Measurements from ENCODE around the gene BACH1. TPM values are rescaled to one million over a fixed set of nuclear protein-coding genes. Genes with fewer than 3 reads are reported as not detected.

The BACH1 gene
- total and polyA plus RNA-seq, 2 of the 8 experiments (the other 6 are each of a cell fraction or from before 2014, with no cell fraction given), result 6.9 to 50.7 TPM

DNA sequence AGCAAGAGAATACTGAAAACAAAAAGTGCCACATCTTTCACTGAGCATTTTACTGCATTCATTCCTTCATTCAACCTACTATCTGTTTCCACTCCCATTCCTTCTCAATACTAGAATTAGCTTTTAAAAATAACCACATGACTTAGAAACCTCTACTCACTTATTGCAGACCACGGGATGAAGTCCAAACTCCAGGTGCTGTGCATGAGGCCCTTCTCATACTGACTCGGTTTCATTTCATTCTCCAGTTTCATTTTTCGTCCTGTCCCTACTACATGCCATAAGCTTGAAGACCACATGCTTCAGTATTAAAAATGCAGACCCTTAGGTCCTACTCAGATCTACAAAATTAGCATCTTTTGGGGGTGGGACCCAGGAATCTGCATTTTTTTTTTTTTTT is 2.3 kb upstream of the BACH1 start:
- no peak overlapping the region for H2BK120ac ChIP-seq (replicated peaks; ENCODE audit: low read depth, low read length)
- H4K20me1 ChIP-seq (replicated peaks in 1 of 2; ENCODE audit: control insufficient read depth in 1 of 2, insufficient read depth in 2 of 2, low read length in 2 of 2), result no peaks in the 10 kb centered on the region
- TF ChIP-seq CTBP2 (IDR thresholded peaks at IDR 0.05; ENCODE audit: borderline replicate concordance, insufficient read depth, insufficient read length, low read length) (no peak), SIX5 (IDR thresholded peaks at IDR 0.05; ENCODE audit: low read depth, low read length) (no peak), SP4 (IDR thresholded peaks at IDR 0.05; ENCODE audit: low read length) (no peak), CHD2 (IDR thresholded peaks at IDR 0.05; ENCODE audit: low read length) (no peak), GTF2F1 (IDR thresholded peaks at IDR 0.05; ENCODE audit: borderline replicate concordance, low read depth, low read length) (no peak), TAF1 (IDR thresholded peaks at IDR 0.05; ENCODE audit: low read depth, low read length) (no peak), JUND (IDR thresholded peaks at IDR 0.05; ENCODE audit: low read length) (no peak), POLR2AphosphoS5 (IDR thresholded peaks at IDR 0.05; ENCODE audit: low read depth, low read length) (no peak), BACH1 (IDR thresholded peaks at IDR 0.05; ENCODE audit: low read length) (no peak), TAF7 (optimal IDR thresholded peaks at IDR 0.05; ENCODE audit: borderline replicate concordance, low read depth, low read length) (no peak)
- TF ChIP-seq, protein P1, sequence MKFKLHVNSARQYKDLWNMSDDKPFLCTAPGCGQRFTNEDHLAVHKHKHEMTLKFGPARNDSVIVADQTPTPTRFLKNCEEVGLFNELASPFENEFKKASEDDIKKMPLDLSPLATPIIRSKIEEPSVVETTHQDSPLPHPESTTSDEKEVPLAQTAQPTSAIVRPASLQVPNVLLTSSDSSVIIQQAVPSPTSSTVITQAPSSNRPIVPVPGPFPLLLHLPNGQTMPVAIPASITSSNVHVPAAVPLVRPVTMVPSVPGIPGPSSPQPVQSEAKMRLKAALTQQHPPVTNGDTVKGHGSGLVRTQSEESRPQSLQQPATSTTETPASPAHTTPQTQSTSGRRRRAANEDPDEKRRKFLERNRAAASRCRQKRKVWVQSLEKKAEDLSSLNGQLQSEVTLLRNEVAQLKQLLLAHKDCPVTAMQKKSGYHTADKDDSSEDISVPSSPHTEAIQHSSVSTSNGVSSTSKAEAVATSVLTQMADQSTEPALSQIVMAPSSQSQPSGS (IDR thresholded peaks at IDR 0.05; ENCODE audit: low read length), result no peak
- no peak overlapping the region for H2BK12ac ChIP-seq (ENCODE audit: low read depth, low read length)
- no peak overlapping the region for H2BK5ac ChIP-seq (ENCODE audit: low read depth, low read length)
- H3K4me2 ChIP-seq (ENCODE audit: insufficient read depth in 1 of 2, low read depth in 2 of 2, low read length in 2 of 2), result no peak overlapping the region
- H3K18ac ChIP-seq (ENCODE audit: extremely low read depth, low read length), result no peak overlapping the region
- H3K79me2 ChIP-seq (ENCODE audit: control insufficient read depth in 1 of 2, insufficient read depth in 2 of 2, low read length in 2 of 2), result peaks cover 4 to 22% of the 10 kb centered on the region in 2 experiments; a peak in 3 of 4 replicates
- H3K27ac ChIP-seq (ENCODE audit: low read depth, low read length), result no peak overlapping the region
- POLR2A ChIA-PET (ENCODE audit: partially characterized antibody), result interaction anchor here (0.6 to 1.9 kb wide), 2 partner anchors 10 to 414 kb away, joined by 3 to 6 read pairs; no protein-coding TSS in a partner anchor
- 82% methylated on average over 3 of the region's 3 CpGs; no CpG with 5 or more reads in 1 of the 2 experiments for WGBS, 2 experiments (ENCODE audit: extremely low coverage in 1 of 2, insufficient coverage in 1 of 2, insufficient read length in 1 of 2, insufficient replicate concordance in 2 of 2, low coverage in 1 of 2, low lambda C conversion rate in 2 of 2, missing lambda C conversion rate in 1 of 2)
- H3K36me3 ChIP-seq (ENCODE audit: control insufficient read depth in 2 of 4, insufficient read depth in 4 of 4, low read length in 3 of 4), result no peaks in the 10 kb centered on the region
- no peak overlapping the region for H2AFZ ChIP-seq (ENCODE audit: low read length)
- no peak overlapping the region for H3K23ac ChIP-seq (ENCODE audit: insufficient read length)
- no peak overlapping the region for H4K91ac ChIP-seq (replicated peaks; ENCODE audit: insufficient read length, low read length)
- H3K4ac ChIP-seq (replicated peaks; ENCODE audit: insufficient read length, low read depth, low read length), result no peak overlapping the region
- FAIRE-seq (no peak), DNase-seq (ENCODE audit: low read depth in 1 of 2, low spot score in 2 of 2) (no peak)
- H3K4me1 ChIP-seq (replicated peaks in 1 of 4; ENCODE audit: control insufficient read depth in 3 of 4, insufficient read depth in 4 of 4, low read length in 3 of 4), result peaks cover 0 to 9% (median 4%) of the 10 kb centered on the region in 4 experiments; a peak in 4 of 7 replicates
- H3K14ac ChIP-seq (ENCODE audit: insufficient read length), result no peak overlapping the region
- no peak overlapping the region for H2AK5ac ChIP-seq (ENCODE audit: low read depth, low read length)
- H3K27me3 ChIP-seq (replicated peaks in 1 of 4; ENCODE audit: control insufficient read depth in 3 of 4, extremely low read depth in 1 of 4, insufficient read depth in 3 of 4, low read length in 3 of 4), result peaks cover 0 to 7% (median 4%) of the 10 kb centered on the region in 4 experiments; a peak in 3 of 7 replicates
- H2BK15ac ChIP-seq (ENCODE audit: low read length), result no peak overlapping the region
- H3K4me3 ChIP-seq (ENCODE audit: extremely low read depth in 1 of 4, insufficient read depth in 2 of 4, low read depth in 3 of 4, low read length in 4 of 4), result no peak overlapping the region
- peaks cover 15% of the 10 kb centered on the region for H3K23me2 ChIP-seq (ENCODE audit: low read depth, low read length)
- H4K8ac ChIP-seq (ENCODE audit: extremely low read depth, insufficient read depth, low read length), result no peak overlapping the region
- H3K9me3 ChIP-seq (ENCODE audit: insufficient read depth in 2 of 2, low read depth in 1 of 2, low read length in 1 of 2), result no peaks in the 10 kb centered on the region
- no peak overlapping the region for H2BK20ac ChIP-seq (ENCODE audit: low read length)
- H4K5ac ChIP-seq (ENCODE audit: insufficient read length, low read depth, low read length), result no peak overlapping the region
- H3K79me1 ChIP-seq (ENCODE audit: low read depth, low read length), result peaks cover 6% of the 10 kb centered on the region; the same call in 1 of the 2 replicates
- no peak overlapping the region for H3K9ac ChIP-seq (replicated peaks in 1 of 4; ENCODE audit: extremely low read depth in 1 of 4, low read depth in 3 of 4, low read length in 3 of 4)
- no peak overlapping the region for H3K56ac ChIP-seq (replicated peaks; ENCODE audit: insufficient read length, low read depth, low read length)
- CTCF ChIA-PET (ENCODE audit: partially characterized antibody), result interaction anchor here (0.7 to 1.0 kb wide), 2 partner anchors 67 to 512 kb away, joined by 3 read pairs; no protein-coding TSS in a partner anchor

All from H1 (cell line).